Body of pancreas (tissue), 4 donors: ENCODE data around the gene MMP23B.
"Not testable (repeated sequence)": the region's sequence is repeated elsewhere in the genome, so short reads cannot be mapped to it uniquely, and the experiment has no call there.

Experiments used
- CTCF ChIP-seq, 7 experiments: fragments of 450-650 bp in 4 of 7; fragments of 200-600 bp in 3 of 7; sonication (generic) in 3 of 7; IDR thresholded peaks; one replicate each; pipeline ENCODE4 v1.5.1; 2016 to 2019; ENCODE audit warnings: antibody characterized with exemption in 7 of 7
- POLR2A ChIP-seq, 3 donors: fragments of 450-650 bp; IDR thresholded peaks; one replicate each; pipeline ENCODE4 v1.6.1; 2016; ENCODE audit warnings: antibody characterized with exemption in 3 of 3, mild to moderate bottlenecking in 2 of 3

GRCh38 chr1:1662392-1662791 is 30.4 kb downstream of the MMP23B start:
- TF ChIP-seq CTCF, POLR2A (IDR thresholded peaks at IDR 0.05): not testable (repeated sequence)
